Astrocyte of the cerebellum (primary cell): ENCODE measurements around the gene METTL24.

ENCODE experiments used
- DNase-seq: peaks from one replicate; pipeline ENCODE4 v3.0.0-alpha.2; 2011; ENCODE audit warnings: low read depth
- H3K4me3 ChIP-seq: 2 replicates; pipeline ENCODE4 v1.5.1; 2011; ENCODE audit warnings: mild to moderate bottlenecking, low read depth, low read length, moderate library complexity
- CTCF ChIP-seq: IDR thresholded peaks from 2 replicates; pipeline ENCODE4 v1.5.1; 2012; ENCODE audit warnings: low read length, low read depth, moderate library complexity, mild to moderate bottlenecking; ENCODE audit errors: missing control alignments
- in situ Hi-C: cut with HindIII; loops from 2 replicates; pipeline ENCODE4 v1.10.0; 2017; ENCODE audit warnings: low sequenced_read_pairs

Gene METTL24

GRCh38 chr6:110366256-110366655 is 8.1 kb upstream of the METTL24 start:
- no peak for TF ChIP-seq CTCF
- H3K4me3 ChIP-seq, result no peak overlapping the region
- in situ Hi-C loops, result no loop called here
- no peak for DNase-seq

- TF ChIP-seq CTCF, result no peak
- DNase-seq, result no peak
- no peak overlapping the region for H3K4me3 ChIP-seq
- in situ Hi-C loops, result no loop called here
Observed at GRCh38 chr6:110364364-110365105, 6.4 kb upstream of the METTL24 start.

GRCh38 chr6:110363748-110364147 is 5.6 kb upstream of the METTL24 start:
- no peak overlapping the region for H3K4me3 ChIP-seq
- in situ Hi-C loops, result no loop called here
- TF ChIP-seq CTCF, result no peak
- DNase-seq, result no peak

GRCh38 chr6:110360676-110361075 is 2.5 kb upstream of the METTL24 start:
- no peak for TF ChIP-seq CTCF
- in situ Hi-C loops, result no loop called here
- H3K4me3 ChIP-seq, result no peak overlapping the region
- no peak for DNase-seq

- no peak overlapping the region for H3K4me3 ChIP-seq
- in situ Hi-C loops, result no loop called here
- no peak for DNase-seq
- no peak for TF ChIP-seq CTCF
Observed at GRCh38 chr6:110359556-110359955, 1.4 kb upstream of the METTL24 start.

- TF ChIP-seq CTCF, result no peak
- H3K4me3 ChIP-seq, result peak overlapping the region; percentile 42
Observed at GRCh38 chr6:110358553-110359160, 508 bp upstream of the METTL24 start.

More at GRCh38 chr6:110358553-110359160, 508 bp upstream of the METTL24 start:
- in situ Hi-C loops, result no loop called here
- no peak for DNase-seq
